GM12801 (cell line): ENCODE results near the gene NPAS3.

Source experiments
- CTCF ChIP-seq: IDR thresholded peaks from one replicate; pipeline ENCODE4 v1.5.1; 2011; ENCODE audit warnings: control low read depth; ENCODE audit not compliant: insufficient read length; ENCODE audit errors: extremely low read depth

Gene NPAS3

DNA sequence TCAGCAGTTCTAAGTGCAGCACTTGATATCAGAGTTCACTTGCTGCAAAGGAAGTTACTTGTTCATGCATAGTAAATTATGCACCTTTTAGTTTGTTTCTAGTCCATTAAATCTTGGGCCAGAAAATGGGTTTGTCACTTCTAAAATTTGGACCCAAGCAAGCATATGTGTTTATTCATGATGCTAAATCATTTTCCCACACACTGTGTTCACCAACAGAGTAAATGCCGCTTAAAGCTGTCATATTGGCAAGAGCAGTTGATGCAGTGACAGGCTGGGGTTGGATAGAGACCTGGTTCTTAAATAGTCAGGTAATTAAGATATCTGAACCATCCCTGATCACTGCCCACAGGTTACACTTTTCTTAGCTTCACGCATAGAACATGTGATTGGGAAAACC is 602.5 kb downstream of the NPAS3 start:
- TF ChIP-seq CTCF: no peak

DNA sequence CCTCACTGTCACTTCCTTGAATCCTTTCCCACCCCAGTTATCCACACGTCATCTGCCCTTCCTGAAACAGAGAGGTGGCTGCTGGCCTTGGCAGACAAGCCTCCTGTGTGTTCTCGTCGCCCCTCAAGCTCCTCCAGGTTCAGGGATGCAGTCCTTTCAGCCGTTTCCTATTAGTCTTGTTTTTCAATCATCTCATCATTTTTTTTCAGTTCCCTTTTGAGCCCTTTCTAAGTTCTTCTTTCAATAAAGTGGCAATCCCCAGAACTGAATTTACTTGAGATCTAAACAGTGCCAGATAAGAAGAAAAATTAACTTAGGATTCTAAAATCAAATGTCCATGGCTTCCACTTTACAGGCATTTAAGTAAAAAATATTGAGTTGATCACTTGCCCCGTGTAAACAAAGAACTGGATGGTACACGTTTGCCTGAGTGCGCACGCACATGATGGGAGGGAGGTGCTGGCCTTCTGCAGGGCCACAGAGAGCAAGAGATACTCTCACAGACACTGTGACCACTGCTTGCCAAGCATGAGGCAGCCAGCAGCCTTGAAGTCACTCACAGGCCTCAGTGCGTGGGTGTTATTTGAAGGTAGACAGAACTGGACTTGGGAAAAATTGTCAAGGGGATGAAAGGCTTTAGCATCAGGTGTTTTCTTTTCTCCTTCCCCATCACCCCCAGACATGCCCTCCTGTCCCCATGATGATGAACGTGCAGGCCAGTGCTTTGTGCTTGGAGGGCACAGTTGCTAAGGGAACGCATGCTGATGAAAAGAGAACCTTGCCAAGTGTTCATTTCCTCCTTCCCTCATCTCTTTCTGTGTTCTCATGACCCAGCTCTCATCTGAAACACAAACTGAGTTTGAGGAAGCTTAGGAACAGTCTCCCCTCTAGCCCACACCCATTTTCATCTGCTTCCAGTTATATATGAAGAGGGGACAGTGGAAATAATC is 603.9 kb downstream of the NPAS3 start:
- no peak for TF ChIP-seq CTCF

DNA sequence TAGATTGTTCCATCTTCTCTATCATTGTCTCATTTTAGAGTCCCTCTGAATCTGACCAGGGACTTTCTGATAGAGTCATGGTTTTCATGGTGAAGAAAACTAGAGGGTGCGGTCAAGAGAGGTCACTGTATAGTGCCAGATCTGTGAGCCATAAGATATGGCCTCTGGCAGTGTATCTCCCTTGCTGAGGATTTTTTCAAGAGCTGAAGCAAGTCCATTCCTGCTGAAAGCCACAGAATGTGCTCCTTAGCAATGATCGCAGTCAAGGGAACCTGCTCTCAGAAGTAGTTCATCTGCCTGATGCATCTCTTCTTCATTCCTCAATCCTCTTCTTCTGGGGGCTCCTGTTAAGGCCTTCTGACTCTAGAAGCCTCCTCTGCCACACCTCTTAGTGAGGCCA is 607.0 kb downstream of the NPAS3 start:
- TF ChIP-seq CTCF: no peak

GRCh38 chr14:33548606-33549005 is 609.9 kb downstream of the NPAS3 start:
- no peak for TF ChIP-seq CTCF

- TF ChIP-seq CTCF: no peak
Measured at GRCh38 chr14:33551963-33552362, 613.3 kb downstream of the NPAS3 start.

- TF ChIP-seq CTCF: no peak
Measured at GRCh38 chr14:33553706-33554278, 615.1 kb downstream of the NPAS3 start.

DNA sequence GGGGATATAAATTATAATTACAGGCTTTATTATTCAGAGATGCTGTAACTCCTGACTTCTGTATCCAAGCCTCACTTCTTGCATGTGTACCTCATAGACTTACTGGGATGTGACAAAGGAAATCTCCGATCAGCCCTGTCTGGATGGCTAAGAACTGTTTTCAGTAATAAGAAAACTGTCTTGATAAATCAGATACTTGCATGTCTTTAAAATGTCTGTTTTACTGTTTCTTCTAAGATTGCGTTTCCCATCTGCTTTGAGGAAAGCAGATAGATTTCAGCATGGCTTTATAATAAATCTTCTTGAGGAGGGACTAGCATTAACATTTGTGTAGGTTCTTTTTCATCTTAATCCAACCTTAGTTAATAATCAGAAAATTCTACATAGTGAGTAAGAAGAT is 616.3 kb downstream of the NPAS3 start:
- no peak for TF ChIP-seq CTCF
